Right forelimb (tissue), 1 donor: ENCODE results near the gene CHADL.

Experiments used
- DNase-seq: peaks from one replicate; pipeline ENCODE4 v3.0.0-alpha.2; 2018

Gene CHADL

GRCh38 chr22:41229730-41230400 is 10.9 kb downstream of the CHADL start:
- DNase-seq, result no peak

- no peak for DNase-seq
Measured at GRCh38 chr22:41229215-41229614, 11.5 kb downstream of the CHADL start.

- no peak for DNase-seq
Measured at GRCh38 chr22:41226723-41227655, 13.7 kb downstream of the CHADL start.

GRCh38 chr22:41223535-41223934 is 17.2 kb downstream of the CHADL start:
- no peak for DNase-seq

- DNase-seq, result no peak
Measured at GRCh38 chr22:41222846-41223507, 17.8 kb downstream of the CHADL start.

GRCh38 chr22:41217553-41218157 is 23.1 kb downstream of the CHADL start:
- DNase-seq, result no peak

- no peak for DNase-seq
Measured at GRCh38 chr22:41216984-41217383, 23.7 kb downstream of the CHADL start.

GRCh38 chr22:41215926-41216325 is 24.8 kb downstream of the CHADL start:
- DNase-seq, result no peak

GRCh38 chr22:41215409-41215808 is 25.3 kb downstream of the CHADL start:
- no peak for DNase-seq

GRCh38 chr22:41206719-41207118 is 34.0 kb downstream of the CHADL start:
- DNase-seq, result no peak

GRCh38 chr22:41204992-41205900 is 35.5 kb downstream of the CHADL start, which contains the start of gene L3MBTL2:
Gene L3MBTL2 (plus strand): TSS chr22:41205312. CDS start chr22:41205363, 51 bp downstream.
- peak; percentile 98 for DNase-seq

GRCh38 chr22:41204066-41204465 is 36.7 kb downstream of the CHADL start:
- DNase-seq, result no peak

GRCh38 chr22:41203118-41203517 is 37.6 kb downstream of the CHADL start:
- DNase-seq, result no peak

- DNase-seq, result no peak
Measured at GRCh38 chr22:41201141-41201540, 39.6 kb downstream of the CHADL start.

GRCh38 chr22:41198027-41198580 is 42.6 kb downstream of the CHADL start:
- DNase-seq, result no peak

- peak; percentile 89 for DNase-seq
Measured at GRCh38 chr22:41197038-41197972, 43.4 kb downstream of the CHADL start.

GRCh38 chr22:41193829-41194228 is 46.9 kb downstream of the CHADL start:
- DNase-seq, result no peak

GRCh38 chr22:41191467-41191866 is 49.3 kb downstream of the CHADL start:
- DNase-seq, result no peak

- no peak for DNase-seq
Measured at GRCh38 chr22:41184679-41185078, 56.1 kb downstream of the CHADL start.
